ENCODE measurements around the gene TRAP1. TPM values are rescaled to one million over a fixed set of nuclear protein-coding genes. Genes with fewer than 3 reads are reported as not detected.

The TRAP1 gene
- polyA plus RNA-seq, 1 of the 3 experiments (the other 2 are of a cell fraction): 129 TPM

DNA sequence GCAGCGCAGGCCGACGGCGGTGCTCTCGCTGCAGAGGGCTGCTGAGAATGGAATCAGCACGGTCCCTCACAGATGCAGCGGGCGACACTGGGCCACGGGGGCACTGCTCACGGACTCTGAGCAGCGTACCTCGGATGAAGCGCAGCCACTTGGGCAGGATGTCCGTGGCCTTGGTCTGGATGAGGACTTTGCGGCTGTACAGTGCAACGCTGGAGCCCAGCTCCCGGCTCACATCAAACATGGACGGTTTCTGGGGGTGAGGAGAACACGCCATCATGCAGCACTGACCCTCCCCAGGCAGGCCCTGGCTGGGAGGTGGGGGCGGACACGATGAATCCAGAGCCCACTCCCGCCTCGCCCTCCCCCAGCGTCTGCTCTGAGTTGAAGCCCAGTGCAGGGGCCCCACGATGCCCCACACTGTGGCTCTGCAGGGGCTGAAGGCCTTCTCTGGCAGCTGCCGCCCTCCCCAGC is 44.7 kb downstream of the TRAP1 start:
- H3K27ac ChIP-seq (ENCODE audit: low read depth in 2 of 2, low read length in 1 of 2): no peak overlapping the region
- ChIA-PET CTCF (interaction anchor here (1.1 kb wide), 1 partner anchor 10 kb away, joined by 3 read pairs; no protein-coding TSS in a partner anchor), POLR2A (no interaction called here)
- H3K4me2 ChIP-seq: no peak overlapping the region
- no peak overlapping the region for H3K9ac ChIP-seq
- H3K9me3 ChIP-seq: no peaks in the 10 kb centered on the region
- H3K36me3 ChIP-seq (replicated peaks in 1 of 2; ENCODE audit: control insufficient read depth in 1 of 2, insufficient read depth in 2 of 2, low read length in 1 of 2): peaks cover 25 to 36% of the 10 kb centered on the region in 2 experiments
- H2AFZ ChIP-seq (ENCODE audit: low read depth): no peak overlapping the region
- no peaks in the 10 kb centered on the region for H3K9me2 ChIP-seq
- H3K4me3 ChIP-seq (ENCODE audit: low read depth in 2 of 2, low read length in 1 of 2): no peak overlapping the region
- no peaks in the 10 kb centered on the region for H3K27me3 ChIP-seq (ENCODE audit: insufficient read depth)
- H3K4me1 ChIP-seq (ENCODE audit: control insufficient read depth in 1 of 2, insufficient read depth in 2 of 2, low read depth in 1 of 2, low read length in 1 of 2): no peaks in the 10 kb centered on the region
- H3F3A ChIP-seq (replicated peaks; ENCODE audit: insufficient read depth): no peaks in the 10 kb centered on the region
- H3K79me2 ChIP-seq (ENCODE audit: insufficient read depth): no peaks in the 10 kb centered on the region
- TF ChIP-seq GABPA (IDR thresholded peaks at IDR 0.05; ENCODE audit: low read depth) (no peak), TCF12 (IDR thresholded peaks at IDR 0.05) (no peak), YY1 (IDR thresholded peaks at IDR 0.05; ENCODE audit: low read depth) (no peak), RXRA (IDR thresholded peaks at IDR 0.05; ENCODE audit: borderline replicate concordance, low read depth) (no peak), NFIC (IDR thresholded peaks at IDR 0.05; ENCODE audit: borderline replicate concordance) (no peak), GATA2 (CRISPR knock-in tag; IDR thresholded peaks at IDR 0.05) (no peak), POLR2AphosphoS5 (IDR thresholded peaks at IDR 0.05; ENCODE audit: low read depth, low read length) (no peak), RAD21 (IDR thresholded peaks at IDR 0.05; ENCODE audit: low read length) (no peak), EP300 (IDR thresholded peaks at IDR 0.05; ENCODE audit: borderline replicate concordance in 1 of 2, low read depth in 1 of 2, low read length in 1 of 2) (no peak), TEAD4 (IDR thresholded peaks at IDR 0.05; ENCODE audit: borderline replicate concordance, insufficient read depth) (no peak), RFX5 (IDR thresholded peaks at IDR 0.05; ENCODE audit: low read length) (no peak), FOSL2 (IDR thresholded peaks at IDR 0.05; ENCODE audit: borderline replicate concordance, low read depth) (no peak), EZH2phosphoT487 (IDR thresholded peaks at IDR 0.05; ENCODE audit: borderline replicate concordance, low read depth) (no peak), MXI1 (IDR thresholded peaks at IDR 0.05; ENCODE audit: low read depth, low read length) (no peak), CHD2 (IDR thresholded peaks at IDR 0.05; ENCODE audit: low read length, partially characterized antibody) (no peak)
- TF ChIP-seq, protein P1, sequence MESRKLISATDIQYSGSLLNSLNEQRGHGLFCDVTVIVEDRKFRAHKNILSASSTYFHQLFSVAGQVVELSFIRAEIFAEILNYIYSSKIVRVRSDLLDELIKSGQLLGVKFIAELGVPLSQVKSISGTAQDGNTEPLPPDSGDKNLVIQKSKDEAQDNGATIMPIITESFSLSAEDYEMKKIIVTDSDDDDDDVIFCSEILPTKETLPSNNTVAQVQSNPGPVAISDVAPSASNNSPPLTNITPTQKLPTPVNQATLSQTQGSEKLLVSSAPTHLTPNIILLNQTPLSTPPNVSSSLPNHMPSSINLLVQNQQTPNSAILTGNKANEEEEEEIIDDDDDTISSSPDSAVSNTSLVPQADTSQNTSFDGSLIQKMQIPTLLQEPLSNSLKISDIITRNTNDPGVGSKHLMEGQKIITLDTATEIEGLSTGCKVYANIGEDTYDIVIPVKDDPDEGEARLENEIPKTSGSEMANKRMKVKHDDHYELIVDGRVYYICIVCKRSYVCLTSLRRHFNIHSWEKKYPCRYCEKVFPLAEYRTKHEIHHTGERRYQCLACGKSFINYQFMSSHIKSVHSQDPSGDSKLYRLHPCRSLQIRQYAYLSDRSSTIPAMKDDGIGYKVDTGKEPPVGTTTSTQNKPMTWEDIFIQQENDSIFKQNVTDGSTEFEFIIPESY (IDR thresholded peaks at IDR 0.05; ENCODE audit: borderline replicate concordance, low read depth): no peak
- TF ChIP-seq, protein P2, sequence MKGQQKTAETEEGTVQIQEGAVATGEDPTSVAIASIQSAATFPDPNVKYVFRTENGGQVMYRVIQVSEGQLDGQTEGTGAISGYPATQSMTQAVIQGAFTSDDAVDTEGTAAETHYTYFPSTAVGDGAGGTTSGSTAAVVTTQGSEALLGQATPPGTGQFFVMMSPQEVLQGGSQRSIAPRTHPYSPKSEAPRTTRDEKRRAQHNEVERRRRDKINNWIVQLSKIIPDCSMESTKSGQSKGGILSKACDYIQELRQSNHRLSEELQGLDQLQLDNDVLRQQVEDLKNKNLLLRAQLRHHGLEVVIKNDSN (IDR thresholded peaks at IDR 0.05; ENCODE audit: borderline replicate concordance, low read depth): no peak
- TF ChIP-seq, protein P3, sequence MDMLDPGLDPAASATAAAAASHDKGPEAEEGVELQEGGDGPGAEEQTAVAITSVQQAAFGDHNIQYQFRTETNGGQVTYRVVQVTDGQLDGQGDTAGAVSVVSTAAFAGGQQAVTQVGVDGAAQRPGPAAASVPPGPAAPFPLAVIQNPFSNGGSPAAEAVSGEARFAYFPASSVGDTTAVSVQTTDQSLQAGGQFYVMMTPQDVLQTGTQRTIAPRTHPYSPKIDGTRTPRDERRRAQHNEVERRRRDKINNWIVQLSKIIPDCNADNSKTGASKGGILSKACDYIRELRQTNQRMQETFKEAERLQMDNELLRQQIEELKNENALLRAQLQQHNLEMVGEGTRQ (IDR thresholded peaks at IDR 0.05; ENCODE audit: borderline replicate concordance, low read depth, low read length): no peak
- DNase-seq: no peak
- 100% methylated on average over 6 of the region's 26 CpGs for WGBS (ENCODE audit: low lambda C conversion rate)
- no peaks in the 10 kb centered on the region for H4K20me1 ChIP-seq (ENCODE audit: insufficient read depth)
